Activated T-cell treated with anti-CD3 and anti-CD28 coated beads for 48 hours (primary cell): ENCODE measurements around the gene ZNF202.
"Not testable (repeated sequence)": the region's sequence is repeated elsewhere in the genome, so short reads cannot be mapped to it uniquely, and the experiment has no call there.

Experiments used
- DNase-seq: peaks from one replicate; pipeline ENCODE4 v3.0.0-alpha.2; 2020; ENCODE audit warnings: low read depth

Gene ZNF202

DNA sequence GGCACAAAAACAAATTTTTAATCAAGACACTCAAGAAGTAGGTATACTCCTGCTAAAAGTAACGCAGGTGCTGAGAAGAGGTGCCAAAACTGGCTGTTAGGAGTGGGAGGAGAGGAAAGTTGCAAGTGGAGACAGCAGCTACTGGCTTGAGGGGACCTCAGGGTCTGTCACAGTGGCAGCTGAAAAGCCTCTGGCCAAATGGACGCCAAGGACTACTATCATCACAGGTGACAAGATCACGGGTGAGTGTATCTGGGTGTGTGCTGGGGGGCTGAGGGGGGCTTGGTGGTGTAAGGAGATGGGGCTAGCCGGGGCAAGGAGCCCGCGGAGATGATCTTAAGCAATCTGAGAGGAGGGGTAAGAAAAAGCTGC, 687 bp downstream of the ZNF202 start:
- no peak for DNase-seq

- DNase-seq: no peak
Observed at GRCh38 chr11:123738374-123738773, 3.1 kb downstream of the ZNF202 start.

- DNase-seq: no peak
Observed at GRCh38 chr11:123736769-123737168, 4.7 kb downstream of the ZNF202 start.

- no peak for DNase-seq
Observed at GRCh38 chr11:123729602-123730001, 11.9 kb downstream of the ZNF202 start.

DNA sequence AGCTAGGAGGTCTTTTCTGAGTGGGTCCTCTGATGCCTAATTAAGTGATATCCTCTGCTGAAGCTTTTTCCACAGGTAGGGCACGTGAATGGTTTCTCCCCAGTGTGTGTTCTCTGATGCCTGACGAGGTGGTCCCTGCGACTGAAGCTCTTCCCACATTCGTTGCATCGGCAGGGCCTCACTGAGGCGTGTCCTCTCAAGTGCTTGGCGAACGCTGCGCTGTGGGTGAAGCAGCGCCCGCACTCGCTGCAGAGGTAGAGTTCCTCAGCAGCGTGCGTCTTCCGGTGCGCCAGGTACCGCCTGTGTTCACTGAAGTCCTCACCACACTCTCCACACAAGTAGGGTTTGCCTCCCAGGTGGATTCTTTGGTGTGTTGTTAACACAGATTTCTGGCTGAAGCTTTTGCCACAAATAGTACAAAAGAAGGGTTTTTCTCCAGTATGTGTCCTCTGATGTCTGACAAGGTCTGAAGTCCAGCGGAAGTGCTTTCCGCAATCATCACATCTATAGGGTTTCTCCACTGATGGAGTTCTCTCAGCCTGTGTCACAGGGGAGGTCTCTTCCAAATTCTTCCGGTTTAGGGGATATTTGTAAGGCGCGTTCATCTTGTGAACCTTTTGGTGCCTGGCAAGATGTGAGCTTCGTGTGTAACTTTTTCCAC, 15.3 kb downstream of the ZNF202 start:
- no peak for DNase-seq

DNA sequence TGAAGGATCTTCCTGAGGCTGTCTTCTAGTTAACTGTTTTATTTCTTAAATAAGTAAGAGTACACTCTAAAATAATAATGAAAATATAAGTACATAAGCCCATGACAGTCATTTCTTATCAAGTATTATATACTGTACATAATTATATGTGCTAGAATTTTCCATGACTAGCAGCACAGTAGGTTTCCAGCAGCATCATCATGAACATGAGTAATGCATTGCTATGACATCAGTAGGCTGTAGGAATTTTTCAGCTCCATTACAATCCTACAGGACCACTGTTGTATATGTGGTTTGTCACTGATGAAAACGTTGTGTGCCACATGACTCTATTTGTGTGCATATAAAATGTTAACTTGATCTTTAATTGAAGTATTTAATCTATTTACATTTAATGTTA, 22.0 kb downstream of the ZNF202 start:
- DNase-seq: no peak

DNA sequence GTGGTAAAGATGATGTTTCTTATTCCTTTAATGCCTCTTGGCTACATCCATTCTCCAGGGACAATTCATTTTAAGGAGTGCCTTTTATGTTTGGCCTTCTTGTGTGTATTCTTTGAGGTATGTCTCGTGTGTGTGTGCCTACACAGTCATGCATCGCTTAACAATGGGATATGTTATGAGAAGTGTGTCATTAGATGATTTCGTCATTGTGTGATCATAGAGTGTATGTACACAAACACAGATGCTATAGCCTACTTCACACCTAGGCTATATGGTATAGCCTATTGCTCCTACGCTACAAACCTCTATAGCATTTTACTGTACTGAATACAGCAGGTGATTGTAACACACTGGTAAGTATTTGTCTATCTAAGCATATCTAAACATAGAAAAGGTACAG, 23.0 kb downstream of the ZNF202 start:
- DNase-seq: no peak

- DNase-seq: no peak
Observed at GRCh38 chr11:123718063-123718462, 23.4 kb downstream of the ZNF202 start.

- DNase-seq: not testable (repeated sequence)
Observed at GRCh38 chr11:123712627-123713026, 28.8 kb downstream of the ZNF202 start.

DNA sequence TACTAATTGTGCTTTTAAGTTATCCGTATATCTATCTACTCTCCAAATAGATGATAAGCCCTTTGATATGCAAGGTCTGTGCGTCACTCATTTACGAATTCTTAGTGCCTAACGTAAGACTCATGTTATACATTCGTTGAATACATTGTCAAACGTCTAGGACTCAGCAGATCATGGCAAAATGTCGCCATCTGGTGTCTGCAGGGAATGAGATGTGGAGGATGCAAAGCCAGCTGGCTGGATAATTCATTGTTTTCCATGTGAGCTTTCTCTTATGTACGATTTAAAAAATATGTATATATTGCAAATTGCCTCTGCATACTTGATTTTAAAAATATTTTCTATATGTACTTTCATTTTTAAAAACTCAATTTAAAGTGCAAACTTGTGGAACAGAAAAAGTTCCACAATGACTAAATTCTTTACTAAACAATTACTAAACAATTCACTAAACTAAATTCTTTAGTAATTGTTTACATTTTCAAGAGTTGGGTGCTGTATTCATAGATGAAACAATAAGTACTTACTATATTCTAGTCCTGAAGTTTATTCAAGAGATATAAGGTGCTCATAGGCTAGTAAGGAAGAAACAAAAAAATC, 33.8 kb downstream of the ZNF202 start:
- DNase-seq: peak; percentile 30

GRCh38 chr11:123707206-123707605, 34.3 kb downstream of the ZNF202 start:
- DNase-seq: no peak

DNA sequence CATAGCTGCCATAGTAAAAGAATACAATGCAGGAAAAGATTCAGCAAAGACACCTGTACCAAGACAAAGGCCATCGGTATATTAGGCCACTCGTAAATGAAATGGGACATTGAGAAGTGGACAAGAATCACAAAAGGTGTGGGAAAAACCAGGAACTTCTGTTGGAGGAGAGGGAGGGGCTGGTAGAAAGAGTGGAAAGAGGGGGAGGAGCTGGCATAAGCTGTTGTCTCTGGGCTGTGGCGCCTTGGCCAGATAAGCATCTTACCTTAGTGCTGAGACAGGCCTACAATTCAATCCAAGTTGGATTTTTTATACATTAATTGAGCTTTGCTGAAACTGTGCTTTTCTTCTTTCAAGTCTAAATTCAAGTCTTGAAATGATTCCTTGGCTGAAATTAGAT, 37.1 kb downstream of the ZNF202 start:
- no peak for DNase-seq

GRCh38 chr11:123702696-123703095, 38.8 kb downstream of the ZNF202 start:
- no peak for DNase-seq

GRCh38 chr11:123702139-123702538, 39.3 kb downstream of the ZNF202 start:
- DNase-seq: no peak

DNA sequence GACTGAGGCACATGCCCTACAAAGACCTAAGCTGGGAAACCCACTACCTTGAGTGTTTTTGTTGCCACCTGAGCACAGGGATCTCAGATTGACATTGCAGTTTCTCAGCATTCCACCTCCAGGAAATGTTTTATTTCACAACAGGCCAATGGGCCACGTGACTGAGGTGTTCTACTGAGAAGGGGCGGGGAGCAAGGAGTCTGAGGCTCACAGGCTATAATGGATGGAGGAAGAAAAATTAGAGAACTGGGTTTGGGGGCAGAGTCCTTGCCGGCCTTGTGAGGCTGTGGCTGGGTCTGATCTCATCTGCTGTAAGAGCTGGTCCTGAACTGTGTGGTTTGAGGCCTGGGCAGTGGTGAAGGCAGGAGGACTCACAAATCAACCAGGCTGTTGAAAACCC, 40.7 kb downstream of the ZNF202 start:
- no peak for DNase-seq

DNA sequence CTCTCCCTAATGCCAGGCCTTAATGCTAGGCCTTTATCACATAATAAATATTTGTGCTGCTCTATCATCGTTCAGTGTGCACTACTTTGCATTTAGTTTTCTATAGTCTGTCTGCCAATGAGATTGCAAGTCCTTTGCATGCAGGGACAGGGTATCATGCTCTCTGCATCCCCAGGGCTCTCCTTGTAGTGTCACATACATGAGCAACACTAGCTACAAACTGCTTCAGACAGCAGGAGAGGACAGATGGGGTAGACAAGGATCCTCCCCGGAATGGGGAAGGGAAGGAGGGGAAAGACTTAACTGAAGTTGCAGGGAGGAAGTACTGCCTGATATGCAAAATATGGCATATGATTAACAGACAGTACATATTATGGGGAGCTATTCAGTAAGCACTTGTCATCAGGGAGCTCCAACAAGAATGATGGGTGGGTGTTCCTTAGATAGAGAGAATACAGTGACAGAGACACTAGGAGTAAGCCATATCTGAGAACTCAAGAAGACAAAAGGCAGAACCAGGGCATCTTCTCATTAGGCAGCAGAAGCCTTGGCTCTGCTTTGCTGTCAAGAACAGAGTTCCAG, 42.8 kb downstream of the ZNF202 start:
- DNase-seq: no peak

DNA sequence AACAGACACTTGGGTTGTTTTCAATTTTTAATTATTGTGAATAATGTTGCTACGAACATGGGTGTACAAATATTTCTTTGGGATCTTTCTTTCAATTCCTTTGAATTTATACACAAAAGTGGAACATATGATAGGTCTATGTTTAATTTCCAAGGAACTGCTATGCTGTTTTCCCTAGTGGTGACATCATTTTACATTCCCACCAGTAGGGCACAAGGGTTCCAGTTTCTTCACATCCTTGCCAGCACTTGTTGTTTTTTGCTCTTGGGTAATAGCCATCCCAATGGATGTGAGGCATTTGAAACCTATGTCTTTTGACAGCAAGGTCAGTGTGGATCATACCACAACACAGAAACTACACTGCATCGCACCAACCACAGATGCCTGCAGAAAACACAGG, 45.3 kb downstream of the ZNF202 start:
- no peak for DNase-seq

- no peak for DNase-seq
Observed at GRCh38 chr11:123695231-123695630, 46.2 kb downstream of the ZNF202 start.

DNA sequence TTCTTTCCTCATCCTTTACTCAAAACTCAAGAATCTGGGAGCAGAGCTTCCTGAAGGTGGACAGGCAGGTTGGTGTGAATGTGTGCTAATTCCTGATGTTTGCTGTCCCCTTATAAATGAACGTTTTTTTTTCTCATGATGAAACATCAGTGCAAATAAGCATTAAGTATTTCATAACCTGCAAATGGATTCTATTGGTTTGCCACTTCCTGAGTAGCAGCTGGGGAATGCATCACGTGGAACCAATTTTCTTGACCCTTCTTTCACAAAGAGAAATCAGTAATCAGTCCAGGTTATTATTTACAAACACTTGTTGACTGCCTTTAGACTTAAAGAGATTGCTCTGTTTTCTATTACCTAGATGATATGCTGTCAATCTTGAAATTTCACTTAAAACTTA, 46.9 kb downstream of the ZNF202 start:
- DNase-seq: no peak

DNA sequence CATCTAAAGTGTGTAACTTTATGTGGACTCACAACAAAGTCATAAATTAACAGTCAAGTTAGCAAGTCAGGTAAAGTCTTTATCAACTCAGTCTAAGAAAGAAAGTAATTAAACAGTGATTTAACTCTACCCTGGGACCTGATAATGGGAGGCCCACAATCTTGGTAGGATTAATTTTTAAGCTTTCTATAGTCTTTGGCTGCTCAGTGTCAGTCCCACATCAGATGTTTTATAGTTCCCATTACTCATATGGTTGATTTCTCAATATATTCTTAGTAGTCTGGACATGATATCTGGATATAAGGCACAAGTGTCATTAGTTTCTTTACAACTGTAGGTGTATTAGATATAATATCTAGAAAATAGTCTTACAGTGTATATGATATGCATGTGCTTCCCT, 48.5 kb downstream of the ZNF202 start:
- no peak for DNase-seq

- DNase-seq: peak; percentile 5
Observed at GRCh38 chr11:123690485-123690884, 51.0 kb downstream of the ZNF202 start.

DNA sequence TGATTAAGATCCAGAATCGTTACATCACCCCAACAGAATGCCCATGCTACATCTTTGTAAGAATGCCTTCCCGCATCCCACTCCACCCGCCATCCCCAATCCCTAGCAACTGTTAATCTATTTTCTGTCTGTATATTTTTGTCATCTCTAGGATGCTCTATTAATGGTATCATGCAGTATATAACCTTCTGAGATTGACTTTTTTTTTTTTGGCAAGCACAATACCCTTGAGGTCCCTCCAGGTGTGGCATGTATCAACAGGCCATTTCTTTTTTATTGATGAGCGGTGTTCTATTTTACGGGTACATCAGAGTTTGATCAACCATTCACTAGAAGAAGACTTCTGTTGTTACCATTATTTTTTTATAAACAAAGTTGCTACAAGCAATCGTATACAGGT, 56.9 kb downstream of the ZNF202 start:
- no peak for DNase-seq

DNA sequence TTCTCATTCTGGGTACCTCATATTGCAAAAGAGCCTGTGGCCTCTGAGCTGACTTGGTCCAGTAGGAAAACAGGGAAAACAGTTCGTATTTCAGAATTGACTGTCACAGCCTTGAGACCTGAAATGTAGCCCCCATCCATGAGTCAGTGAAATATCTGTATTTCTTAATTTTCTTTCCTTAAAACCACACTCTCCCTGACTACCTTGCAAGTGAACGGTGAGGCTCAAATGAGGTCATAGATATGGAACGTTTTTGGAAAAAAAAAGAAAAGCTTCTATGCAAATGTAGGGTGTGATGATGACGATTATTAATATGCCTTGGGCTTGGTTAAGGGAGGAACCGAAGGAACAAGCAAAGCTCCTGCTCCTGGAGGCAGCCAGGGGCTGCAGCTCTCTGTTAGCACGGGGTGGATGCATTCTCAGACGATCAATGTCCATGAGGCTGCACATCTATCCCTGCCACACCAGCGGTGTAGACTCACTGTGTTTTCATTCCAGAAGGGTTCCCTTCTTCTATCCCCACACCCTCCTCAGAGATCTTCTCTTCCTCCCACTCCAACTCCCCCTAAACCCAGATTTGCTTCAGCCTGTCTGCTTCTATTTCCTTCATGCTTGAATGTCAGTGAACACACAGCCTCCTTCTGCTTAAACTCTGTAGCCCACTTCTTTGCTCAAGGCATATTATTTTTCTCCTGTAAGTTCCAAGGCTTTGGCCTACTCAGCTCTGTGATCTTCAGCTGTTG, 57.9 kb downstream of the ZNF202 start:
- no peak for DNase-seq
